Measurements from ENCODE around the gene BCL11B.

DNA sequence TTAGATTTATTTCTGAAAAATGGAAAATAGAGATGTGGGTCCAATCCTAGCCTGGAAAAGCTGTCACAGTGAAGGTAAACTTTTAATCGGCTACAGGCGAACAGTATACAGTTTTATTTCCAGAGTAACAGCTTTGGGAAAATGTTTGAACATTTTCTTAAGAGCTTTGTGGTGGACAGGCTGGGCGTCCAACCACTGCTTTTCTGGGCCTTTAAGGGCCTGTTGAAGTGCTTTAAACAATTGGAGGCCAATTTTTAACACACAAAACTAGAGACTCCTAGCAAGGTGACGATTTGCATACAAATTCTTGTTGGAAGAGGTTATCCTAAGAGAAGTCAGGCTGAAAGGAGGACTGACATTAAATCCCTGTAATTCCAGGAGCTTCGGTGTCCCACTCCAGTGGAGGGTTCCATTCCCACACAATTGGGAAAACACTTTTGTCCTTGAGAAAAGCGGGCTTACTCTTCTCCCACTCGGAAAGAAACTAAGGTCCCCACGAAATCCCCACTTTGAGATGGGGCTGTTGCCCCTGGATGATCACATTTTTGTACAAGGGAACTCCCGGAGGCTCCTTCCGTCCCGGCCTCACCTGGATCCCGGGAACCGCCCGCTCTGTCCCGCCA, 26.9 kb downstream of the BCL11B start:
- TF ChIP-seq POLR2A (IDR thresholded peaks at IDR 0.05), result no peak
- TF ChIP-seq, protein P1, sequence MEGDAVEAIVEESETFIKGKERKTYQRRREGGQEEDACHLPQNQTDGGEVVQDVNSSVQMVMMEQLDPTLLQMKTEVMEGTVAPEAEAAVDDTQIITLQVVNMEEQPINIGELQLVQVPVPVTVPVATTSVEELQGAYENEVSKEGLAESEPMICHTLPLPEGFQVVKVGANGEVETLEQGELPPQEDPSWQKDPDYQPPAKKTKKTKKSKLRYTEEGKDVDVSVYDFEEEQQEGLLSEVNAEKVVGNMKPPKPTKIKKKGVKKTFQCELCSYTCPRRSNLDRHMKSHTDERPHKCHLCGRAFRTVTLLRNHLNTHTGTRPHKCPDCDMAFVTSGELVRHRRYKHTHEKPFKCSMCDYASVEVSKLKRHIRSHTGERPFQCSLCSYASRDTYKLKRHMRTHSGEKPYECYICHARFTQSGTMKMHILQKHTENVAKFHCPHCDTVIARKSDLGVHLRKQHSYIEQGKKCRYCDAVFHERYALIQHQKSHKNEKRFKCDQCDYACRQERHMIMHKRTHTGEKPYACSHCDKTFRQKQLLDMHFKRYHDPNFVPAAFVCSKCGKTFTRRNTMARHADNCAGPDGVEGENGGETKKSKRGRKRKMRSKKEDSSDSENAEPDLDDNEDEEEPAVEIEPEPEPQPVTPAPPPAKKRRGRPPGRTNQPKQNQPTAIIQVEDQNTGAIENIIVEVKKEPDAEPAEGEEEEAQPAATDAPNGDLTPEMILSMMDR (IDR thresholded peaks at IDR 0.05), result no peak
- TF ChIP-seq EP300 (IDR thresholded peaks at IDR 0.05), result no peak

Measured in tibial nerve (tissue), 4 donors.